PC-3 (cell line): Measurements from ENCODE around the gene COA5. TPM values are rescaled to one million over a fixed set of nuclear protein-coding genes. Genes with fewer than 3 reads are reported as not detected.

Experiments used
- ATAC-seq: fragments of 200-7000 bp; cut with Tn5 transposase; 2 replicates; pipeline ENCODE4 v1.9.1; 2020; ENCODE audit warnings: mild to moderate bottlenecking, moderate library complexity
- BruUV-seq: library from RNA; stranded (reverse); fragments of 400-500 nt; replicated peaks from 2 replicates; lab custom pipeline; 2021; lab: Mats Ljungman, UMichigan
- CTCF ChIA-PET: fragments of 300-600 bp; sonication (Branson Sonifier 250); formaldehyde crosslinking; loops from one replicate; lab custom pipeline; 2022; ENCODE audit warnings: antibody characterized with exemption; lab: Charles Lee
- POLR2A ChIA-PET: fragments of 300-600 bp; sonication (Branson Sonifier 250); formaldehyde crosslinking; loops from one replicate; lab custom pipeline; 2022; ENCODE audit warnings: antibody characterized with exemption; ENCODE audit not compliant: unreplicated experiment; lab: Charles Lee
- DNase-seq: peaks from one replicate; pipeline ENCODE4 v3.0.0-alpha.2; 2015
- H2AFZ ChIP-seq: fragments of 300-600 bp; sonication (generic); 2 replicates; pipeline ENCODE4 v1.6.0; 2016; ENCODE audit warnings: antibody characterized with exemption, low read length
- H3F3A ChIP-seq: fragments of 300-600 bp; sonication (generic); one replicate; pipeline ENCODE4 v1.6.0; 2017; ENCODE audit warnings: antibody characterized with exemption, low read length, control low read depth, mild to moderate bottlenecking; ENCODE audit not compliant: unreplicated experiment
- H3K27ac ChIP-seq: fragments of 300-600 bp; sonication (generic); 2 replicates; pipeline ENCODE4 v1.5.1; 2016; ENCODE audit warnings: mild to moderate bottlenecking, low read length
- H3K27me3 ChIP-seq: fragments of 300-600 bp; sonication (generic); 2 replicates; pipeline ENCODE4 v1.6.1; 2016; ENCODE audit warnings: low read length, mixed read lengths
- H3K36me3 ChIP-seq: fragments of 300-600 bp; sonication (generic); 2 replicates; pipeline ENCODE4 v1.6.1; 2016; ENCODE audit warnings: low read depth, mixed run types, low read length, mixed read lengths
- H3K4me1 ChIP-seq: fragments of 300-600 bp; sonication (generic); 2 replicates; pipeline ENCODE4 v1.5.1; 2016; ENCODE audit warnings: low read length; ENCODE audit not compliant: insufficient read depth
- H3K4me2 ChIP-seq: fragments of 300-600 bp; sonication (generic); 2 replicates; pipeline ENCODE4 v1.6.0; 2016; ENCODE audit warnings: low read length
- H3K4me3 ChIP-seq: fragments of 300-600 bp; sonication (generic); 2 replicates; pipeline ENCODE4 v1.5.1; 2016; ENCODE audit warnings: mild to moderate bottlenecking, low read length, mixed read lengths
- H3K79me2 ChIP-seq: fragments of 300-600 bp; sonication (generic); 2 replicates; pipeline ENCODE4 v1.6.1; 2017; ENCODE audit warnings: low read length, mixed read lengths
- H3K9ac ChIP-seq: fragments of 300-600 bp; sonication (generic); 2 replicates; pipeline ENCODE4 v1.6.0; 2016; ENCODE audit warnings: mild to moderate bottlenecking, low read length
- H3K9me2 ChIP-seq: fragments of 300-600 bp; sonication (generic); replicated peaks from 2 replicates; pipeline ENCODE4 v1.6.1; 2016; ENCODE audit warnings: mixed run types, low read length, mixed read lengths
- H3K9me3 ChIP-seq: fragments of 300-600 bp; sonication (generic); 2 replicates; pipeline ENCODE4 v1.6.1; 2016; ENCODE audit warnings: low read length, mixed read lengths
- H4K20me1 ChIP-seq: fragments of 300-600 bp; sonication (generic); 2 replicates; pipeline ENCODE4 v1.6.1; 2016; ENCODE audit warnings: low read length, mixed read lengths
- EZH2 ChIP-seq: fragments of 300-600 bp; sonication (generic); IDR thresholded peaks from one replicate; pipeline ENCODE4 v1.6.1; 2017; ENCODE audit warnings: antibody characterized with exemption, mild to moderate bottlenecking, low read length; ENCODE audit not compliant: unreplicated experiment
- EZH2phosphoT487 ChIP-seq: fragments of 300-600 bp; sonication (generic); IDR thresholded peaks from 2 replicates; pipeline ENCODE4 v1.6.1; 2018; ENCODE audit warnings: mild to moderate bottlenecking, antibody characterized with exemption, low read length, borderline replicate concordance
- intact Hi-C: fragments of 100-400 bp; cut with micrococcal nuclease; formaldehyde crosslinking; loops from 2 replicates; pipeline ENCODE4 v1.9.0; 2023
- total RNA-seq: library from RNA; depleted of rRNA; stranded (reverse); fragments of >200 nt; gene quantifications from 2 replicates; pipeline ENCODE4 v1.2.3, GENCODE V29; 2014
- TF ChIP-seq, protein P1 (sequence below): fragments of 300-600 bp; sonication (generic); conservative IDR thresholded peaks from 2 replicates; pipeline ENCODE4 v1.5.1; 2017; ENCODE audit warnings: antibody characterized with exemption, low read depth, mild to moderate bottlenecking, low read length

Gene COA5
- total RNA-seq, 1 experiment from 2014 or later, result 37.2 TPM

DNA sequence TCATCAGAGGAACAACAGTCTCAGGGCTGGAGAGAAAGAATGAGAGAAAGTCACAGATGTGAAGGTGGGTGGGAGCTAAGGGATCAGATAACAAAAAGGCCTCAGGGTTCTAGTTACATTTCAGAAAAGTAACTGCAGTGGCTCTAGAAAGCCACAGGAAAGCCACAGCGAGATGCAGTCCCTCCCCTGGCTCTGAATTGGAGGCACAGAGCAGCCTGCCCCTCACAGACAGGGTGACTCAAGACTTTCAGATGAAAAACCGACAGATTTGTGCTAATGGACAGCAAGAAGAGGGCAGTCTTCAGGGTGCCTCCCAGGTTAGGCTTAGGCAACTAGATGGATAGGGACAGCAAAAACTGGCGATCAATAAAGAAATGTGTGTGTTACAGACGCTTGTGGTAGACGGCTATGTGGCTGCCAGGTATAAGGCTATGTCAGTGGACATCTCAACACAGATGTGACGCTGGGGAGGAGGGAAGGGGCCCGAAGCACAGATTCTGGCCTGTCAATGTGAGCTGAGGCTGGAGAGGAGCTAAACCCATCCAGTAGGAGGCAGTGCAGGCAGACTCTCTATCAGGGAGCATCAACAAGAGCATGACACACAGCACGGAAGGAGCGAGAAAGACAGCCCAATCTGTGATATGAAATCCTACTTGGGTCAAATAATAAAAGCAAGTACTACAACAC, 26.2 kb upstream of the COA5 start:
- POLR2A ChIA-PET, result no interaction called here
- Histone ChIP-seq H2AFZ (no peak overlapping the region), H3K79me2 (no peaks in the 10 kb centered on the region), H3F3A (no peaks in the 10 kb centered on the region), H4K20me1 (no peaks in the 10 kb centered on the region), H3K9me2 (no peaks in the 10 kb centered on the region), H3K36me3 (no peaks in the 10 kb centered on the region), H3K9me3 (no peaks in the 10 kb centered on the region), H3K4me2 (no peak overlapping the region), H3K4me3 (no peak overlapping the region), H3K9ac (no peak overlapping the region), H3K4me1 (no peaks in the 10 kb centered on the region), H3K27me3 (no peaks in the 10 kb centered on the region), H3K27ac (no peak overlapping the region)
- TF ChIP-seq, protein P1, sequence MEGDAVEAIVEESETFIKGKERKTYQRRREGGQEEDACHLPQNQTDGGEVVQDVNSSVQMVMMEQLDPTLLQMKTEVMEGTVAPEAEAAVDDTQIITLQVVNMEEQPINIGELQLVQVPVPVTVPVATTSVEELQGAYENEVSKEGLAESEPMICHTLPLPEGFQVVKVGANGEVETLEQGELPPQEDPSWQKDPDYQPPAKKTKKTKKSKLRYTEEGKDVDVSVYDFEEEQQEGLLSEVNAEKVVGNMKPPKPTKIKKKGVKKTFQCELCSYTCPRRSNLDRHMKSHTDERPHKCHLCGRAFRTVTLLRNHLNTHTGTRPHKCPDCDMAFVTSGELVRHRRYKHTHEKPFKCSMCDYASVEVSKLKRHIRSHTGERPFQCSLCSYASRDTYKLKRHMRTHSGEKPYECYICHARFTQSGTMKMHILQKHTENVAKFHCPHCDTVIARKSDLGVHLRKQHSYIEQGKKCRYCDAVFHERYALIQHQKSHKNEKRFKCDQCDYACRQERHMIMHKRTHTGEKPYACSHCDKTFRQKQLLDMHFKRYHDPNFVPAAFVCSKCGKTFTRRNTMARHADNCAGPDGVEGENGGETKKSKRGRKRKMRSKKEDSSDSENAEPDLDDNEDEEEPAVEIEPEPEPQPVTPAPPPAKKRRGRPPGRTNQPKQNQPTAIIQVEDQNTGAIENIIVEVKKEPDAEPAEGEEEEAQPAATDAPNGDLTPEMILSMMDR, result peak; percentile 67
- TF ChIP-seq EZH2 (no peak), EZH2phosphoT487 (no peak)
- no peak for ATAC-seq
- CTCF ChIA-PET, result interaction anchor here (0.6 kb wide), 1 partner anchor 72 kb away, joined by 7 read pairs; no protein-coding TSS in a partner anchor
- intact Hi-C loops, result no loop called here
- no TSS peak for BruUV-seq
- DNase-seq, result peak; percentile 38

- Histone ChIP-seq H3K27ac (no peak overlapping the region), H3K4me1 (peaks cover 6% of the 10 kb centered on the region; the same call in 1 of the 2 replicates), H3F3A (no peaks in the 10 kb centered on the region), H4K20me1 (no peaks in the 10 kb centered on the region), H3K9me2 (no peaks in the 10 kb centered on the region), H3K4me2 (no peak overlapping the region), H3K27me3 (no peaks in the 10 kb centered on the region), H3K79me2 (no peaks in the 10 kb centered on the region), H3K9ac (no peak overlapping the region), H3K4me3 (no peak overlapping the region), H2AFZ (no peak overlapping the region), H3K9me3 (no peaks in the 10 kb centered on the region), H3K36me3 (no peaks in the 10 kb centered on the region)
- ATAC-seq (no peak), DNase-seq (no peak)
- TF ChIP-seq EZH2phosphoT487 (no peak), EZH2 (no peak)
- TF ChIP-seq, protein P1, result no peak
- ChIA-PET CTCF (interaction anchor here (0.5 kb wide), 1 partner anchor 171 kb away, joined by 5 read pairs; no protein-coding TSS in a partner anchor), POLR2A (no interaction called here)
- BruUV-seq, result no TSS peak
- intact Hi-C loops, result no loop called here
Measured at GRCh38 chr2:98632351-98632750, 24.0 kb upstream of the COA5 start.

DNA sequence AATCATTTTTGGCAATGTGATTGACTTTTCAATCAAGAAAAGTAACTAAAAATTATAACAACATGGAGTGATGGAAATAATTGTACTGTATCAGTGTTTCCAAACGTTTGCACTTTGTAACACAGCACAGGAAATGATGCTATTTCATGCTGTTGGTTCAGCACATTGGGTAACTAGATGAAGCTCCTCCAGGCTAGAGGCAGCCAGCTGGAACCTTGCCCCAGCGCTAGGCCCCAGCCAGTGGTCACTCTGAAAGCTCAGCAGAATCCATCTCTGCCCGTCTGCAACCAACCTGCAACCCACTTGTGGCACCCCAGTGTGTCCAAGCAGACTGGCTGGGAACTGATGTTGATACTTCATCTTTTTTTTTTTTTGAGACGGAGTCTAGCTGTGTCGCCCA, 15.3 kb upstream of the COA5 start:
- intact Hi-C loops, result no loop called here
- no peak for TF ChIP-seq EZH2phosphoT487
- Histone ChIP-seq H3K4me3 (no peak overlapping the region), H3K4me2 (no peak overlapping the region), H3F3A (no peaks in the 10 kb centered on the region), H3K9ac (no peak overlapping the region), H4K20me1 (no peaks in the 10 kb centered on the region), H3K27me3 (no peaks in the 10 kb centered on the region), H3K36me3 (no peaks in the 10 kb centered on the region), H3K27ac (no peak overlapping the region), H3K9me3 (no peaks in the 10 kb centered on the region), H3K9me2 (no peaks in the 10 kb centered on the region), H2AFZ (no peak overlapping the region), H3K4me1 (peaks cover 6% of the 10 kb centered on the region; the same call in 1 of the 2 replicates), H3K79me2 (no peaks in the 10 kb centered on the region)
- no peak for DNase-seq
- no peak for ATAC-seq
- CTCF ChIA-PET, result interaction anchor here (0.7 kb wide), 1 partner anchor 217 kb away, joined by 4 read pairs; no protein-coding TSS in a partner anchor
- POLR2A ChIA-PET, result no interaction called here
- no TSS peak for BruUV-seq
